Mesothelial cell of epicardium (in vitro differentiated cells): ENCODE measurements around the gene OPCML. TPM values are rescaled to one million over a fixed set of nuclear protein-coding genes. Genes with fewer than 3 reads are reported as not detected.
A peak's percentile ranks its signal among the peaks of the same experiment; 100 is the strongest.

Experiments used
- DNase-seq, 2 experiments: peaks; one replicate each; pipeline ENCODE4 v3.0.0; 2021; ENCODE audit warnings: low spot score in 2 of 2; ENCODE audit not compliant: unreplicated experiment in 2 of 2
- H3K27ac Mint-ChIP-seq: 2 replicates; pipeline ENCODE4 v1.8.0; 2021; ENCODE audit warnings: mixed read lengths
- H3K27me3 Mint-ChIP-seq: 2 replicates; pipeline ENCODE4 v1.8.0; 2021; ENCODE audit warnings: low read depth, mixed read lengths
- H3K36me3 Mint-ChIP-seq: 2 replicates; pipeline ENCODE4 v1.8.0; 2021; ENCODE audit warnings: mixed read lengths
- H3K4me1 Mint-ChIP-seq: 2 replicates; pipeline ENCODE4 v1.8.0; 2021; ENCODE audit warnings: mixed read lengths
- H3K4me3 Mint-ChIP-seq: 2 replicates; pipeline ENCODE4 v1.8.0; 2021; ENCODE audit warnings: mild to moderate bottlenecking, moderate library complexity, mixed read lengths
- H3K9me3 Mint-ChIP-seq: 2 replicates; pipeline ENCODE4 v1.8.0; 2021; ENCODE audit warnings: mixed read lengths
- CTCF ChIP-seq: fragments of 200-600 bp; sonication (generic); IDR thresholded peaks from one replicate; pipeline ENCODE4 v1.5.0; 2021; ENCODE audit warnings: antibody characterized with exemption; ENCODE audit not compliant: unreplicated experiment
- total RNA-seq: library from RNA; stranded (reverse); gene quantifications from 3 replicates; pipeline ENCODE4 v1.2.1, GENCODE V29; 2021

Gene OPCML
- total RNA-seq, 1 donor from 2014 or later, result 3.0 TPM

GRCh38 chr11:132405728-132406127 is 1126.6 kb downstream of the OPCML start:
- H3K27ac Mint-ChIP-seq, result no peak overlapping the region
- no peaks in the 10 kb centered on the region for H3K4me1 Mint-ChIP-seq
- H3K36me3 Mint-ChIP-seq, result no peaks in the 10 kb centered on the region
- H3K9me3 Mint-ChIP-seq, result no peaks in the 10 kb centered on the region
- DNase-seq, result no peak
- peaks cover 68% of the 10 kb centered on the region for H3K27me3 Mint-ChIP-seq
- no peak overlapping the region for H3K4me3 Mint-ChIP-seq
- TF ChIP-seq CTCF, result no peak

GRCh38 chr11:132402071-132402684 is 1130.1 kb downstream of the OPCML start:
- Mint-ChIP-seq H3K4me3 (no peak overlapping the region), H3K27ac (no peak overlapping the region), H3K9me3 (peaks cover 3% of the 10 kb centered on the region), H3K27me3 (peaks cover 65% of the 10 kb centered on the region), H3K4me1 (no peaks in the 10 kb centered on the region), H3K36me3 (no peaks in the 10 kb centered on the region)
- peak in 1 of 2 experiments; percentile 39 for DNase-seq
- no peak for TF ChIP-seq CTCF

GRCh38 chr11:132396318-132396717 is 1136.0 kb downstream of the OPCML start:
- Mint-ChIP-seq H3K4me3 (no peak overlapping the region), H3K4me1 (no peaks in the 10 kb centered on the region), H3K9me3 (peaks cover 11% of the 10 kb centered on the region), H3K36me3 (no peaks in the 10 kb centered on the region), H3K27me3 (peaks cover 44% of the 10 kb centered on the region), H3K27ac (no peak overlapping the region)
- DNase-seq, result no peak
- no peak for TF ChIP-seq CTCF

- no peak overlapping the region for H3K4me3 Mint-ChIP-seq
- no peaks in the 10 kb centered on the region for H3K4me1 Mint-ChIP-seq
- H3K27me3 Mint-ChIP-seq, result peaks cover 36% of the 10 kb centered on the region
- no peak for TF ChIP-seq CTCF
- no peak overlapping the region for H3K27ac Mint-ChIP-seq
- H3K36me3 Mint-ChIP-seq, result no peaks in the 10 kb centered on the region
- peaks cover 15% of the 10 kb centered on the region for H3K9me3 Mint-ChIP-seq
- DNase-seq, result no peak
Measured at GRCh38 chr11:132395434-132395833, 1136.9 kb downstream of the OPCML start.

- peaks cover 2% of the 10 kb centered on the region for H3K36me3 Mint-ChIP-seq
- no peak for TF ChIP-seq CTCF
- peaks cover 40% of the 10 kb centered on the region for H3K9me3 Mint-ChIP-seq
- H3K4me3 Mint-ChIP-seq, result no peak overlapping the region
- no peak overlapping the region for H3K27ac Mint-ChIP-seq
- H3K4me1 Mint-ChIP-seq, result no peaks in the 10 kb centered on the region
- peaks cover 12% of the 10 kb centered on the region for H3K27me3 Mint-ChIP-seq
- no peak for DNase-seq
Measured at GRCh38 chr11:132379540-132379939, 1152.8 kb downstream of the OPCML start.
